Colon (tissue), 2 donors: ENCODE results near the gene SOX12.

Experiments
- FAIRE-seq: peaks from 2 replicates; lab custom pipeline; 2012; peaks lifted over from hg19 to GRCh38; lab: Jason Lieb, UNC
- donor health status: control.
- donor health status: control.

SOX12 gene

DNA sequence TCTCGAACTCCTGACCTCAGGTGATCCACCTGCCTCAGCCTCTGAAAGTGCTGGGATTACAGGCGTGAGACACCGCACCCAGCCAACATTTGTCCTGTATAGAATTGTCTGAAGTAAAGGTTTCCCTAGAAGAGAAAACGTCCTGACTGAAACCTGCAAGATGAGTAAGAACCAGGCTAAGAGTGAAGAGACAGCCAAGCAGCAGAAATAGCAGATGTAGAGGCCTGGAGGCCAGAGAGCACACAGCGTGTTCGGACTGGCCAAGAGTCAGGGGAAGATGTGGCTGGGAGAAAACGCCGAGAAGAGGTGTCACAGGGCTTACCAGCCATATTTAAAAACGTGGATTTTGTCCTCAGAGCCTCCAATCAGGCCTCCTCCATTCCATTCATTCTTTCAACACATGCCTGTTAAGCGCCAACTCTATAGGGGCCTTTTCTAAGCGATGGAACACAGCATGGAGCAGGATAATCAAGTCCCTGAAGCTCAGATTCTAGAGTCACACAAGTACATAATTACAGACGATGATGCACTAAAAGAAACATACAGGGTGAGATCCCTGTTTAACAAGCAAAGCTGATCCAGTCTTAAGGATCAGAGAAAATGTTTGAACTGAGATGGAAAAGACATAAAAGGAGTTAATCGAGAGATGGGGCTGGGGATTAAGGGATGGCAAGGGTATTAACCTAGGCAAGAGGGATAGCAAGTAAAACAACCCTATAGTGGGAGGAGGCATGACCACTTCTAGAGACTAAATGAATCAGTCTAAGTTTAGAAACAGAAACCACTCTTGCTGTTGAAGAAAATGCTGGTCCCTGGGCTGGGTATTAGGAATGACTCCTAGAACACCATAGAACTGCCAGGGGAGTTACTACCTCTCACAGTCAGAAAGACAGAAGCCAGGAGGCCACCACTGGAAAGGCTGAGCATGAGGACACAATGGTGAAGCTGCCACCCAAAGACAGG is 23.2 kb upstream of the SOX12 start:
- no peak for FAIRE-seq

DNA sequence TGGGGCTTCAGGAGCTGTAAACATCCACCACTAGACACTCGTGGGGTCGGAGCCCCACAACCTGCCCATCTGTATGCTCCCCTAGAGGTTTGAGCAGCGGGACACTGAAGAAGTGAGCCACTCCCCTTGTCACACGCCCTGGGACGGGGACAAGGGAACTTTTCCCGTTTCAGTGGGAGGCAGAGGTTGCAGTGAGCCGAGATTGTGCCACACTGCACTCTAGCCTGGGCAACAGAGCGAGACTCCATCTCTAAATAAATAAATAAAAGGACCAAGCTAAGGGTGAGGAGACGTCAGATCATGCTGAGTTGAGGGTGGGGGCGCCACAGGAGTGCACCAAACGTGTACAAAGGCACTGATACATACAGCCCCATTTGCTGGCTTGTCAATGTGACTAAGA is 19.6 kb upstream of the SOX12 start:
- no peak for FAIRE-seq

DNA sequence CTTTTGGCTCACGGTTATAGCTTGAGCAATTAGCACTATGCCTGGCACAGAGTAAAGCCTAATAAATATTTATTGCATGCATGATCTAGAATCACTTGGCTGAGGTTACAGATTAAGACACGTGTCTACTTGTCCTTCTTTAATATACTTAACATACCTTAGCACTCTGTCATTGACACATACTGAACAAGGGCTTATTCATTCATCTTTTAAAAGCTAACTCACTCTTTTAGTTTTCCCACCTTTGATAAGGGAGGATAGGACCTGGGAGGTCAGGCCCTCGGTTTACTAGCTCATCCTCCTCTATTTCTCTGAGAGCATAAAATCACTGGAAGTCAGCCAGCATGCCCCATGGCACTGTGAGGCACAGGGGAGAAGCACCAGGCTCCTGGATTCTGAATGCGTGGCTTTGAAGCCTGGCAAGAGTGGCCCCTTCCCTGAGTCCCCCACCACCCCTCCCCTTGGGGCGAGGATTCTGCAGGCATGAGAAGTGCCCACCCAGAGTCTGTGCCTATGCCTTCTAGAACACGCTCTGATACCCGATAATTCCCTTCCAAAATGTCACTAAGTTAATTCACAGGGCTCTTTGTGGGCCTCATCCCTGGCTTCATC is 16.8 kb upstream of the SOX12 start:
- FAIRE-seq: no peak

DNA sequence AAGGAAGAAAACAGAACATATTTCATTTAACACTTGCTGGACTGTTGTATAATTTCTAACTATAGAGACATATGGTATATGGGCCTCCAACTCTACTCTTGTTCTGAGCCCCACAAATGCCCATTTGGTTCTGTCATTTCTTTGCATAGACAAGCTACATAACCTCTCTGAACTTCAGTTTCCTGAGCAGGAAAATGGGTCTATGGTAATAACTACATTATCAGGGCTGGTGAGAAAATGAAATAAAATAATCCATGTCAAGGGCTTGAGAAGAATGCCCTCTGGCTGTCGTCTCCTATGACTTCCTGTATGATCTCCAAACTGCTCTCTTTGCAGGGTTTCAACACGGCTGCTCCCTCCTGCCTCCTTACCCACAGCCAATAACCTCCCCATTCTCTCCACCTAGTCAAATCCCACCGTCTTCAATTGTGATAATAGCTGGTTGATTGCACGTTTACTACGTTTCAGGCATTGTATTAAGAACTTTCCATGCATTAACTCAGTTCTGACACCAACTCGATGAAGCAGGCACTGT is 16.0 kb upstream of the SOX12 start:
- FAIRE-seq: no peak

DNA sequence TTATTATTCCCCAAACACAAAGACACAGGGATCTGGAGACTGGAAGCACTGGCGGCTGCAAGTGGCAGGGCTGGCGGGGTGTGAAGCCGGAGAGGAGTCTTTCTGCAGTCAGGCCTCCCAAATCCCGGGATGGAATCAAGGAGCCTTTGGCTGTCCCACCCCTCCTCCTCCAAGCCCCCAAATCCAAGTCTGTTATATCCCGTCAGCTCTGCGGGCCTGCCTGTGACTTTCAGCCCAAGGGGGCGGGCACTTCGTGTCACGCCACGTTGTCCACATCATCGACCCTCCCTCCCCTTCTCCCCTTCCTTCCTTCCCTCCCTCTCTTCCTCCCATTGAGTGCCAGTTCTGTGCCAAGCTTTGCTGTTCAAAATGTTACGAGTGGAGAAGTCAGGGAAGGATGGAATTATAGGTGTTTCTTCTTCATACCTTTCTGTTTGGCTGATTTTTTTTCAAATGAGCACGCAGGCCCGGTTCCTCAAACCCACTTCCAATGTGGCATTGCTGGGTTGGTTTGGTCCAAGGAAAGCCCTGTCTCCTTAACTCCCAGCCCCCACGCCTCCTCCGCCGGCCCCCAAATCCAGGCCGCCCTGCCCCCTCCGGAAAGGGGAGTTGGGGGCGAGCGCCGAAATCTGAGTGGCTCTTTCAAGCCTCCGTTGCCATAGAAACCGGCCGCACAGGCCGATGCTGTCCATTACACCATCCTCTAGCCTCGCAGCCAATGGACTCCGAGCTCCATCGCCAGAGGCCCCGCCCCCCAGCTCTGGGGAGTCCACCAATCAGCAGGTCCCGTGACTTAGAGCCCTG is 15.3 kb upstream of the SOX12 start:
- FAIRE-seq: no peak

DNA sequence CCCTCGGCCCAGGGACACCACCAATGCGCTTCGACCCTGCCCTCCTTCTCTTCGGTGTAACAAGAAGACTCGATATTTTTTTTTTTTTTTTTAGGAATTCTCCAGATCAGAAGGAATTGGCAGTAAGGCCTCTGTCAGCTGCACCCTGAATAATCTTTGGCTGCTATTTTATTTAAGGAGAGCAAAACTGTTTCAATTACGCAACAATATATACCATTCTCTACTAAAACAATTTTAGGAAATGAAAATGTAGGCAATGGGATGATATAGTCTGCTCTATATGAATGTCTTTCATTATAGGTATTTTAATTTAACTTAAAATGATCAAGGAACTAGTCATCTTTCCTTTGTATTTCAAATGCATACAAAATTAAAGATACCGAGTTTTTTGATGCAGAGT is 14.7 kb upstream of the SOX12 start:
- FAIRE-seq: no peak

DNA sequence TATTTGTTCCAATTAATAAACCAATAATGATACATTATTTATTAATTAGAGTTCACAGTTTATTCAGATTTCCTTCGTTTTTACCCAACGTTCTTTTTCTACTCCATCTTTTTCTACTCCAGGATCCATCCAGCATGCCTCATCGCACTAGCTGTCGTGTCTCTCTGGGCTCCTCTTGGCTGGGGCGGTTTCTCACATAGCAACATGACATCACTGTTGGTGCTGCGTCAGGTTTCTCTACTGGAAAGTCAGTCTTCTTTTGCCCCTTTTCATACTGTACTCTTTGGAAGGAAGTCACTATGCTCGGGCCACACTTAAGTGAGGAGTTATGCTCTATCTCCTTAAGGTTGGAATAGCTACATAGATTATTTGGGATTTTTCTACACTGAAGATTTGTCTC is 13.7 kb upstream of the SOX12 start:
- FAIRE-seq: no peak

DNA sequence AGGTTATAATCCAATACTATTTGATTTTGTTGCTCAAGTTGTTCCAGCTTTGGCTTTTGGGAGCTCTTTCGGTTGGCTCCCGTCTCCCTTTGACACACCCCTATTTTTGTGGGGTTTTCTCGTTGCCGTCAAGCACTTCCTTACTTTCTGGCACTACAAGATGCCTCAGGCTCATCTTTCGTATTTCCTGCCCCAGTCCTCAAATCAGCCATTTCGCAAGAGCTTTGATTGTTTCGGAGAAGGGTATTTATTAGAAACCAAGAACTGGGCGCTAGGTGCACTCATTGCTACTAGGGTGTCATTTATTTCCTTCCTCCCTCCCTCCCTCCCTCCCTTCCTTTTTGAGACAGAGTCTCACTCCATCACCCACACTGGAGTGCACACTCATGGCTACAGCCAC is 13.3 kb upstream of the SOX12 start:
- no peak for FAIRE-seq

DNA sequence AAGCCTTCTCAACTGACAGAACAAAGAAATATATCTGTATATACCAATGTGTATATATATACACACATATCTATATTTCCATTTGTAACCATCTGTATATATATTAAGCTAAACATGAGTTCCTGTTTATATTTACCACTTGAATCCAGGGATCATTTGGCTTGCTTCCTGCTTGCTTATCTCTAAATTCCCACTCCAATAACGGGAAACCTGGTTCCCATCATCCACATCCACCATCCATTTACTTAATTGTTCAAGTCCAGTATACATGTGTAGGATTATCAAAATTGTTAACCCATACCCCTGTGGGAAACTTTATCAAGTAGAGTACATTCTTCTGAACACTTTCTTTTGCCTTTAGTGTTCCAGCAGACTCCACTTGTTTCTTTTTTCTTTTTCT is 12.5 kb upstream of the SOX12 start:
- FAIRE-seq: no peak

DNA sequence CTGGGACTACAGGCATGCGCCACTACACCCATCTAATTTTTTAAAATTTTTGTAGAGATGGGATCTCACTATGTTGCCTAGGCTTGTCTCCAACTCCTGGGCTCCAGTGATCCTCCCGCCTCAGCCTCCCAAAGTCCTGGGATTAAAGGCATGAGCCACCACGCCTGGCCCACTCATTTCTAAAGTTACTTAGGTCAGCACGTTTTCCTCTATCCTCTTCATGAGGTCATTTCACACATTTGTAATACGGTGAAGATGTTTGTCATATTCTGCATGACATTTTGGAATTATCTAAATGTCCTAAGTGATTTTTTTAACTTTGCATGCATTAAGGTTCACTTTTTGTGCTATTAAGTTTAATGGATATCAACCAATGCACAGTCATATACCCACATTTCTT is 11.9 kb upstream of the SOX12 start:
- no peak for FAIRE-seq

DNA sequence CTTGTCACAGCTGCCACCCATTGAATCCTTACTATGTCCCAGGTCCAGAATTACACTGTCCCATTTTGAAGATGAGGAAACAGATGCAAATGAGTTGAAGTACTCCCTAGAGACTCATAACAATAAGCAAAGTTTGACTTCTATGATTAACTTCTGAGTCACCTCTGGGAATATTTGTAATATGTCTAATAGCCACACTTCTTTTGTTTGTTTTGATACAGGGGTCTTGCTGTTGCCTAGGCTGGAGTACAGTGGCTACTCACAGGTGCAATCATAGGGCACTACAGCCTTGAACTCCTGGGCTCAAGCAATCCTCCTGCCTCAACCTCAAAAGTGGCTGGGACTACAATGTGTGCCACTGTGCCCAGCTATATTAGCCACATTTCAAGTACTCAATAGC is 11.4 kb upstream of the SOX12 start:
- no peak for FAIRE-seq

DNA sequence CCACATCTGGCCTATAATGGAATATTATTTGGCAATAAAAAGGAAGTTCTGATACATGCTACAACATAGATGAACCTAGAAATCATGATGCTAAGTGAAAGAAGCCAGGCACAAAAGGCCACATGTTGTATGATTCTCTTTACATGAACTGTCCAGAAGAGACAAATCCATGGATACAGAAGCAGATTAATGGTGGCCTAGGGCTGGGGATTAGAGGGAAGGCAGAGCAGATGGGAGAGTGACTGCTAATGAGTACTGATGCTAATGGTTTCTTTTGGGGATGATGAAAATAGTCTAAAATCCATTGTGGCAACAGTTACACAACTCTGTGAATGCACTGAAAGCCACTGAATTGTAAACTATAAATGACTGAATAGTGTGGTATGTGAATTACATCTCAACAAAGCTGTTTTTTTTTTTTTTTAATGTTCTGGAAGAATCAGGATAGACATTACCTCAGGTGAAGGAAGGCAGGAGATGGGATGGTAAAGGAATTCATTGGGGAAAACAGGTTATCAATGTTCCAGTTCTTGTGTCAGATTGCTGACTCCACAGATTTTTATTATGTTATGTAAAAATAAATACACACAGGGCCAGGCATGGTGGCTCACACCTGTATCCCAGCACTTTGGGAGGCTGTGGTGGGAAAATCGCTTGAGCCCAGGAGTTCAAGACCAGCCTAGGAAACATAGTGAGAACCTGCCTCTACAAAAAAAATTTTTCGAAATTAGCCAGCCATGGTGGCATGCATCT is 8.9 kb upstream of the SOX12 start:
- no peak for FAIRE-seq

DNA sequence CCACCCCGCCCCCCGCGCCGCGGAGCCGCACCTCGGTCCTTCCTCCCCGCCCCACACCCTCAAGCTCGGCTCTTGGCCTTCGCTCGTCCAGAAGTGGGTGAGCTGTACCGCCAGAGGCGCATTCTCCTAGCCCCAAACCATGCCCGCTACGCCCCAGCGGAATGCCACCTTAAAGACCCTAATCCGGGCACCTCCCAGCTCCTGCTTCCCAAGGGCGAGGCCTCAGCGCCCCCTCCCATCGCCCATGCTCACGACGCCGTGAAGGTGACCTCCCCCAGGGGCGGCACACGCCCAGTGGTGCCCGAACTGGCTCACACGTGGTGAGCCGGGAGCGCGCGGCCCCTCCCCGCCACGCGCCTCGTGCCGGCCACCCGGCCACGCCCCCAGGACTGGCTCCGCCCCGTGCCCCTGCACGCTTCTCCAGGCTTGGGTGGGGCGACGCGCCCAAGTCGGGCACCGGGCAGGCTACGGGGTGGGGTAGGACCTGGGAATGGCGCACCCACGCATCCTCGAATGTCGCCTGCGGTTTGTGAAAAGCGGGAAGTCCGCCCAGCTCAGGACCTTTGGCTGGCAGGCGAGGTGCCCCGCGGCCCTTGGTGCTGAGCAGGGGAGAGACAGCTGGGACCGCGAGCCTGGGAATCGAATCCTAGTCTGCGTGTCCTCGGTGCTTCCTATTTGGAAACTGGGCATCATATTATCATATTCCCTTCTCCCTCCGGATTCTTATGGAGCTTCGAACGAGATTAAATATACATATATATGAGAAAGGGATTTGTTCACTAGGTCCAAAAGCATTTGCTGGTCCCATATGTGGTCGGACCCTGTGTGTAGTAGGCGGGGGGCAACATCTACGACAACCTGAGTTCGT is 941 bp upstream of the SOX12 start:
- no peak for FAIRE-seq

DNA sequence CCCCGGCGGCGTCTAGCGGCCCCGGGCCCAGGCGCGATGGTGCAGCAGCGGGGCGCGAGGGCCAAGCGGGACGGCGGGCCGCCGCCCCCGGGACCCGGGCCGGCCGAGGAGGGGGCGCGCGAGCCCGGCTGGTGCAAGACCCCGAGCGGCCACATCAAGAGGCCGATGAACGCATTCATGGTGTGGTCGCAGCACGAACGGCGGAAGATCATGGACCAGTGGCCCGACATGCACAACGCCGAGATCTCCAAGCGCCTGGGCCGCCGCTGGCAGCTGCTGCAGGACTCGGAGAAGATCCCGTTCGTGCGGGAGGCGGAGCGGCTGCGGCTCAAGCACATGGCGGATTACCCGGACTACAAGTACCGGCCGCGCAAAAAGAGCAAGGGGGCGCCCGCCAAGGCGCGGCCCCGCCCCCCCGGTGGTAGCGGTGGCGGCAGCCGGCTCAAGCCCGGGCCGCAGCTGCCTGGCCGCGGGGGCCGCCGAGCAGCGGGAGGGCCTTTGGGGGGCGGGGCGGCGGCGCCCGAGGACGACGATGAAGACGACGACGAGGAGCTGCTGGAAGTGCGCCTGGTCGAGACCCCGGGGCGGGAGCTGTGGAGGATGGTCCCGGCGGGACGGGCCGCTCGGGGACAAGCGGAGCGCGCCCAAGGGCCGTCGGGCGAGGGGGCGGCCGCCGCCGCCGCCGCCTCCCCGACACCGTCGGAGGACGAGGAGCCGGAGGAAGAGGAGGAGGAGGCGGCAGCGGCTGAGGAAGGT is 715 bp downstream of the SOX12 start:
- FAIRE-seq: no peak

DNA sequence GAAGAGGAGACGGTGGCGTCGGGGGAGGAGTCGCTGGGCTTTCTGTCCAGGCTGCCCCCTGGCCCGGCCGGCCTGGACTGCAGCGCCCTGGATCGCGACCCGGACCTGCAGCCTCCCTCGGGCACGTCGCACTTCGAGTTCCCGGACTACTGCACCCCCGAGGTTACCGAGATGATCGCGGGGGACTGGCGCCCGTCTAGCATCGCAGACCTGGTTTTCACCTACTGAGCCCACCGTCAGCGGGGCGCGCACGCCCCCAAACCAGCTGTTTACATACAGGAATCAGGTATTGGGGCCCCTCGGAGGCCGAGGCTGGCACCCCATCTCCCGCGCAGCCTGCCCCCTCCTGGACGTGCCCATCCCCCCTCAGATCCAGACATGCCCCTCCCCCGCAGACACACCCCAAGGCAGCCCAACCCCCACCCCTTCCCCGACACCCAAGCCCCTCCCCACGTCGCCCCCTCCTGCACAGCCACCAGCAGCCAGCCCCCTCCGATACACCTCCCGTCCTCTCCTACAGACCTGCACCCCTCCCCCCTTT is 1.4 kb downstream of the SOX12 start:
- no peak for FAIRE-seq

DNA sequence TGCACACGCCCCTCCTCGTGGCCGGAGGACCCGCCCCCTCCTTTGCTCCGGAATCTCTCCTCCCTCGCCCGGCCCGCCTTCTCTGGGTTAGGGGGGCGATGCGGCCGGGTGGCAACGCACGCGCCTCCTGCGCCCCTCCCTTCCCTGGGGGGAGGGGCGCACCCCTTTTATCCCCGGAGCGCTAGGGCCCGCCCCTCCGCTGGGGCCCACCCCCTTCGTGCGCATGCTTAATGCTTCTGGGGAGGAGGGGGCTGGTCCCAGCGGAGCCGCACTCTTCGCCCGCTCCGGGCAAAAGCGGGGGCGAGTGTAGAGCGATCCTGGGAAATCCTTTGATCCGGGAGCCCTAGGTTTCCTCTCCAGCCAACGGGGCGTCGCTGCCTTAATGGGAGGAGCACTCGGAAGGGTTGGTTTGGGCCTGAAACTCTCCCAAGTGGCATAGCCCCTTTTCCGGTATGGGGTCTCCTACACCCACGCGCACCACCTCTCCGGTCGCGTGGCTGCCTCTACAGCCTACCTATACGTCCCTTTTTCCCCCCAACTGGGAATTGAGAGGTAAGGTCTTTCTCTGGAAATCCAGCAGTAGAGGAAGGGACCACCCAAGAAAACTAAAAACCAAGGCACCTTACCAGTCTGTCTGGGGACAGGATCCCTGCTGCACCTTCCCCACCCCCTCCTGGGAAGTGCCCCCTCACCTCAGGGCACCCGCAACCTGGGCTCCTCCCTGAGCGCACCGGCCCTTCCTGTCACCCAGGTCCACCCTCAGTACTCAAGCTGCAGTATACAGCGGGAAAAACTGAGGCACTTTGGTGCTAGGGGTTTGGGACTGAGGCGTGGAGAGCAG is 2.1 kb downstream of the SOX12 start:
- no peak for FAIRE-seq

DNA sequence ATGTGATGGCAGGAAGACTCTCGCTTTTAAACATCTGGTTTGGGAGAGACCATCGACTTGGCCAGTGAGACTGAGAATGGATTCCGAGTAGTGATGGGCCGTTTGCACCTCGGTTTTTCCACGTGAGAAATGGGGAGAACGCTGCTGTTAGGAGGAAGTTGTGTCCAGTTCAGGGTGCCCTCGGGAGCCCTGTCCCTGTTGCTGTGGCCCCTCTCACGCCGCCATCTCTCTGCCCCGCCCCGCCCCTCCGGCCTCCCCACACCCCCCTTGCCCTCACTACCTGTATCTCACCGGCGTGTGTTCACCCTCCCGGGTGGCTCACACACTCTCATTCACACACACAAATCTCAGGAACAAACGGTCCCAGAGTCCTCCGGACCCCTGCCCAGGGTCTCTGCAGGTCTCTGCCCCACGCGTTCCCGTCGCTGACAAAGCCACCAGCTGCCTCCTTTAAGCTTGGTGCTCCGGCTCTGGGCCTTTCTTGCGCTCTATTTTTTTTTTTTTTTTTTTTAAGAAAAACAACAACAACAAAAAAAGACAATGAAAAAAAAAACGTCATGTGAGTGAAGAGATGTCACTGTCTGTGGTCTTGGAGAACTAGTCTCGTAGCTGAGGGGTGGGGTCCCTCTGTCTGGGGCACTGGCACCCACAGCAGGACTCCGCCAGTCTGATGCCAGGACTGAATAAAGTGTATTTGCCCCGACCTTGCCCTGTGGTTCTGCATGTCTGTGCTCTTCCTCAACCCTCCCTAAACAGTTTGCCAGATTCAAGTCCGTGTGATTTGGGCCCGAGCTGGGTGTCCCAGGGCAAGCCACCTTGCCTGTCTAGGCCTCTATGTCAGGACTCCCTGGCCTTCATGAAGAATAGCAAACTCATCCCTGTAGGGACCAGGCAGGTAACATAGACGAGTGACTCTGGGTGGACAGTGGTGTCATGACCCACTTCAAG is 2.9 kb downstream of the SOX12 start:
- FAIRE-seq: no peak
